OCI-M2 (cell line): ENCODE results near the gene SELP.

Experiments used
- DNase-seq: peaks from one replicate; lab custom pipeline; 2025; ENCODE audit not compliant: unreplicated experiment; lab: John Stamatoyannopoulos, UW

SELP gene

DNA sequence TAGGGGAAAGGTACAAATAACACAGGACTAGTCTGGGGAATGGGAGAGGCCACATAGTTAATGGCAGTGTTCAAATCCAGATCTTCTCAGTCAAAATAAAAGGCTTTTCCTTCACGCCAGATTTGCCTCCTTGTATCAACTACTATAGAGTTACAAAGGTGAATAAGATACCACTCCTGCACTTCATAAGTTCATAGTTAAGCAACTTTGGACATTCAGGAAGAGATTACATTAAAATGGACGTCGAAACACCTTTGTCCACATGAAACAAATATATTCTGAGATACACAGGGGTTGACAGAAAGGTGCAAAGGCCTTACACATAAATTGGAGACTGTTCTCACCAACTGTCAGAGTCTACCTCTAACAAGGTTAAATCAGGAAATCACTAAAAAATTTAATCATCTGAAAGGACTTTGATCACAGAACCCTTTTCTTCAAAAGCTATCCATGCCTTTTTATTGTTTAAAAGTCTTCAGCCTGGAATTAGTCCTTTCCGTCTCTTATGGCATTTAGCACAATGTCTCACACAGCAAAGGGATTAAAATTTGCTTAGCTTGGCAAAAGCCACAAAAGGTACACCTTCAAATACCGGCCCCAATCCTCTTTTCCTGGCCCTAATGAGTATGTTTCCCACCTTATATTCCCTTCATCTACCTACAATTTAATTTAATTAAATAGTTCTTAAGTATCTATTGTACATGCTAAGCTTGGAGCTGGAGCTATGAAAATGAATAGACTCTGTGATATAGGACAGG lies 51.8 kb downstream of the SELP start:
- no peak for DNase-seq

DNA sequence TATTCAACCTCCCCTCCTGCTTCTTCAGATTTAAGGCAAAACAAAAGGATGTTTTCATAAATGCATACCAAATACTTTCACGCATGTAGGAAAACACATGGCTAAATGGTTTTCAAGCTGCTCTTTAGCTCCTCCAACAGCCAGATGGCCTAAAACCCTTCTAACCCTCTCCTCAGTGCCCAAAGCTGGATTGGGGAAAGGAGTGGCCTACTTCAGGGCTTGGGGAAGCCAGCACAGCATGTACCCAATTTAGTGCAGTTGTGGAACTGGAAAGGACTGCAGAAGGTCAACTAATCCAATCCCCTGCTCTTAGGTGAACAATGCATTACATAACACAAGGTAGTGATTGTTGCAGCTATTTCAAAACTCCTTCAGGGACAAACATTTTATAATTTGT lies 53.0 kb downstream of the SELP start:
- no peak for DNase-seq

DNA sequence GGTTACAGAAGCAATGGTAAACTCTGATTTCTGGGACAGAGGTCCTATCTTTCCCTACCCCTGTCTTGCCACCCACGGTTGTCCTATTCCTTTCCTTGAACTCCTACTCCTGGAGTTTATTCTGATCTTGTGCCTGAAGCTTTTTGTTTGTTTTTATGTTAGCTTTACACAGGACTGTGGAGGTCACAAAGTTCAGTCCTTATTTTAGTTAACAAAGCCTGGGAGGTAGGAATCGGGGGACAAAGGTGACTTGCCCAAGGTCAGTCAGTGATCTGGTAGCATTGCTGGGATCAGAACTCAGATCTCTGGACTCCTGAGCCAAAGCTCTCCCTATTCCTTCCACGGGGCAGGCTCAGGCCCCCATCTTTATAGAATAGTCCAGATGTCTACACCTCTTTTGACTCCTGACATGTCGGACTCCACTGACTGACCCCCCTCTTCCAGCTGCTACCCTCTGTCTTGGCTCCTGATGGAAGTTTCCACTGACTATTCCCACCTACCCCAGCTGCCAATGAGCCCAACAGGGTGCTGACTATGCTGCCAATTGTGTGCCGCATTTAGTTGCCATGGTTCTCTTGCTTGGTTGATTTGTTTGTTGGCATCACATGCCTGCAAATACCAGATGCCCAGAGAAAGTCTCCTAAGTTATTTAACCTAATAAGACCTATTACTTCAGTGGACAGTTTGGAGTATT lies 53.5 kb downstream of the SELP start:
- no peak for DNase-seq

DNA sequence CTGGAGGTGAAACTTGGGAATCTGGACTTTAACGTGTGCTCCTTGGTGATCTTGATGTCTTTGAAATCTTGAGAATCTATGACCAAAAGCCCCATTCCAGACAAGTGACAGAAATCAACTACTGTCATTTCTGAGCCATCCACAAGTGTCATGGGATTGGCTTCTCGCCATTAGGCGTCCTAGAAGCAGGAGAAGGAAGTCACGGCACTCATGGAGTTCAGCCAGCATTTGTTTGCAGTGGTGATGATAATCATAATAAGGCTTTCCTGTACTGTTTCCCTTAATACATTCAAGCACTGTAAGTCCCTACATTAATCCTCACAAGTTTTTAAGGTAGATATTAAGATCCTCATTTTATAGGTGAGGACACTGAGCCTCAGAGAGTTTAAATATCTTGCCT lies 55.6 kb downstream of the SELP start:
- DNase-seq: no peak

DNA sequence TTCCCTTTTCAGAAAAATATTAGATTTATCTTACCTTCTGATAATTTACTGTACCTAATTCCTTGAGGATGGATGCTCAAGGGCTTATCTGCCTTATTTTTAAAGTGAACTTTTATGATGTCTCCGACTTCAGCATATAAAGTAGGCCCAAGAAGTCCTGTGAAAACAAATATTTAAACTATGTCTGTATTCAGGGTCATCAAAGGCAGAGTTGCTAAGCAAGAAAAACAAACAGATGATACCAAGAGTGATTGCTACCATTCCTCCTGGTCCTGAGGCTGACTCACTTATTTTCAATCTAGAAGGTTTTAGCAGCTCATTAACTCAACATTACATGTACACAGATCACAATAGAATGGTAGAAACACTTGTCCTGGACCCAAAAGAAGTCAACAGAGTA lies 57.7 kb downstream of the SELP start:
- no peak for DNase-seq

DNA sequence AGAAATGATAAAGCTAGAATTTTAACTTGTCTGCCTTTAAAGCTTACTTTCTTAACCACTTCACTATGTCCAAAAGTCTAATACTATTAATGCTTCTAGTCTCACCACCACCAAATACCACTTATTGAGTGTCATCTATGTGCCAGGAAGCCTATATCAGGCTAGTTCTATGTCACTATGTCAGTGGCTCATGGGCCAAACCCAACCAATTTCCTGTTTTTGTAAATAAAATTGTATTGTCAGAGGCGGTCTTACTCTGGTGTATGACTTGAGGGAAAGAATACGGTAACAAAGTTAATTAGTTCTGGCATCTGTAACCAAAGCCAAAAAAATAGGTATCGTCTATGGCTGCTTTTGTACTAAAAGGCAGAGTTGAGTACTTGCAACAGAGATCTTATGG lies 58.5 kb downstream of the SELP start:
- no peak for DNase-seq

DNA sequence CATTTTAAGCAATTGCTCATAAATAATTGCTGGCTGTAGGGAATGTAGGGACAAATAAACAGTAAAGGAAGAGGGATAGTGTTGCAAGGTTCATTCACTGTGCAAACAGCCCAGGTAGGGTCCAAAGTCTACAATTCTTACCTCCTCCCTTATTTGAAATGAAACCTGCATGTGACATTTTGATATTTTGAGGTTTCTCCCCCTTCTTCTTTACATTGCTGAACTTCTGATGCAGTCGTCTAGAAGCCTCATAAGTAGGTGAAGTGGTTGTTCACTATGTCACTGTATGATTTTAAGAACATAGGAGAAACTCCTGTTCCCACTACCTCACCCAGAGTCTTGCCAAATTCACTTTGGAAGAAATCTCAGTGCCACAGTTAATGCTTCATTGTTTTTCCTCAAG lies 59.8 kb downstream of the SELP start:
- no peak for DNase-seq

DNA sequence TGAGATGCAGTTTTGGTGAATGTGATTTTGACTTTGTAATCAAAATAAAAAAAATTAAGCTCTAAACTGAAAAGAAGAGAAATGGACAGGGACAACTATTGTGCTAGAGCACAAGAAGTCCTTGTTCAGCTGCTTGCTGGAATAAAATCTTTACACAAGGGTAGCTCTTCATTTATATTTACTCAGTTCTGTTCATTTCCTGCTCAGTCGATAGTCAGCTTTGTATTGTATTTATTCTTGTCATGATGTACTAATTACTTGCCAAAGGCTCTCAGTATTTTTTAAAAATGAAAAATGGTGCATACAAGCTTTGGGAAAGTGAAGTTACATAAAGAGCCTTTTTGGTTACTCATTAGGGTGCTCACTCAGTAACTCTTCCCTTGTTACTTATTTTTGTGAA lies 61.4 kb downstream of the SELP start:
- DNase-seq: no peak

DNA sequence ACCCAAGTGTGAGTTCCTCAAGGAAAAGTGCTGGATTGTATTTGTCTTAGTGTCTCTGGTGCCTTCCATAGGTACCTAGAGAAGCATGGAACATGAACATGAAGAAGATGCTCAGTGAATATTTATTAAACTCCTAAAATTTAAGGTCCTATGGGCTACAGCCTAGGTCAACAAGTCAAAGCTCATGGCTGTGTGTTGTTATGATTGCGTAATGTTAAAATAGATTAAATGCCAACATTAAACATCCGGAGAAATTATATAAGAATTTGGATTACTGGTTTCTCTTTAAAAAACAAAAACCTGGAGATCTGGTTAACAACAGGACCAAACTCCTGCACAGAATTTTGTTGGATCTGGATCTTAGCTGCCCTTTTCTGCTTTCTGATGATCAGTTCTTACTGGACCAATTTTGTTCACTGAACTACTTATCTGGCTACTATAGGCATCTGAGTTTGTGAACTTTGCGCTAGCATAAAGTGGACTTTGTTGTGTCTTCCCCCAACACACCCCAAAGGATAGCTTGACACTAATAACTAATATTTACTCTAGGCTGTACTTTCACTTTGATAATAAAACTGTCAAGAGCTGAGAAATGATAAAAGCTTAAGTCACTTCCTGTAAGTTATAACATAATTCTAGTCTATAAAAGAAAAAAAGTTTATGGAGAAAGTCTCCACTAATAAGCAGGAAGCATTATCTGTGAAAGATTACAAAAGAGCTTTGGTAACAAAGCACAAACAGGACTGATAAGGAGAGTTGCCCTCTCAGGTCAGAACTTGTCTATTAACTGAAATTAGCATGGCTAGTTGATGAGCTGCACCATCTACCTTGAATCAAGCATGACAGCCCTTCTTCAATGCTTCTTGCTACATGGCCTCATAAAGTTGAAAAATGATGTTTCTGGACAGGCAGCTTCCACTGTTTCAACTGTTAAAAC lies 64.3 kb downstream of the SELP start:
- DNase-seq: no peak

DNA sequence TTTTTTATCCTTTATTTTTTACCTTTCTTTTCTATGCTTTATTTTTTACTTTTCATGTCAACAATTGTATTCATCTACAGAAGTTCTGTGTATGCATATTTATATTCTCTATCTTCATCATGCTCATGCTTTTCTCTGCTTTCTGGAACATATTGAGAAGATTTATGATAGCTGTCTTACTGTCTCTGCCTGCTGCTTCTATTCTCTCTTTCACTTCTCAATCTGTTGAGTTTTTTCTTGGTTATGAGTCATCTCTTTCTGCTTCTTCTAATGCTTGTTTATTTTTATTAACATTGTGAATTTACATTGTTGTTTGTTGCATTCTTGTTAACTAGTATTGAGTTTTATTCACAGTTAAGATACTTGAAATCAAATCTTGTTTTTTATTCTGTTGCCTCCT lies 66.3 kb downstream of the SELP start:
- DNase-seq: no peak

DNA sequence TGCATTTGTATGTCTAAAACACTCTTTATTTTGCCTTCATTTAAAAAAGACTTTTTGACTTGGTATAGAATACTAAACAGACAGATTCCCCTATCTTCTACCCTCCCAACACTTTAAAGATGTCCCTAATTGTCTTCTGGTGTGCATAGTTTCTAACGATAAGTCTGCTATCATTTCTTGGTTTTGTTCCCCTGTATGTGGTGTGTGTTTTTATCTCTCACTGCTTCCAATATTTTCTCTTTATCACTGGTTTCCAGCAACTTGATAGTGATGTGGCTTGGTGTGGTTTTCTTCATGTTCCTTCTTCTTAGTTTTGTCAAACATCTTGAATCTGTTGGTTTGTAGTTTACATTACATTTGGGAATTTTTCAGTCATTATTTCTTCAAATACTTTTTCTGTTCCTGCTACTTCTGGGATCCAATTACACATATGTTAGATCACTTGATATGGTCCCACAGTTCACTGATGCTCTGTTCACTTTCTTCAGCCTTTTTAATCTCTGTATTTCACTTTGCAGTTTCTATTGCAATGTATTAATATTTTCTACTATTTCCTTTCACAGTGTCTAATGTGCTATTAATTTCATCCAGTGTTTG lies 66.8 kb downstream of the SELP start:
- DNase-seq: peak; percentile 8

DNA sequence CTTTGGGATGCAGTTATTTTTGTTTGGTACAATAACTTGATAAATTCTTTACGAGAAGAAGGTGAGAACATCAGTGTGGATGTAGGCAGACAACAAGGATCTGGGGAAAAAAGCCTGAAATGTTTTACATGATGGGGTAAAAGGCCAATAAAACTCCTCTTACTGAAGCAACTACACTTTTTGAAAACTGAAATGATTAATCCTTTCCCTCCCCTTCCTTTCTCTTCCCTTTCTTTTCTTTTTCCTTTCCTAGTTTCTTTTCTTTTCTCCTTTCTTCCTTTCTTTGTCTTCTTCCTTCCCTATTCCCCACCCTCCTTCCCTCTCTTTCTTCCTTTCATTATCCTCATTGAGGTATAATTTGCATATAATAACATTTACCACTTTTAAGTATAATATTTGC lies 68.2 kb downstream of the SELP start:
- DNase-seq: no peak

DNA sequence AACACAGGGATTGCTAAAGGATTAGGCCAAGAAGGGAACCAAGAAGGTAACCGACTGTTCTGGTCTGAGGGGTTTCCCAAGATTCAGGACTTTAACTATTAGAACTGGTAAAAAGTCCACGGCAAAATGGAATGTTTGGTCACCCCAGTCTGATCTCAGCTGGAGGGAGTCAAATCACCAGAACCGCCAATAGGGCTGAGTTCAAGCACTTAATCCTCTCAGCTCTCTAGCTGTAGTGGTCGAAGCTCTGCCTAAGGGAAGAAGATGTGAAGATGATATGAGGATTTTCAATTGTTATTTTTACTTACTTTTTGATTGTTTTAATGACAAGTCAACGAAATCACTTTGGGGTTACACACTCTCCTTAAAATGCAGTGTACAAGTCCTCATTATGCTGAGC lies 72.8 kb downstream of the SELP start:
- DNase-seq: no peak

DNA sequence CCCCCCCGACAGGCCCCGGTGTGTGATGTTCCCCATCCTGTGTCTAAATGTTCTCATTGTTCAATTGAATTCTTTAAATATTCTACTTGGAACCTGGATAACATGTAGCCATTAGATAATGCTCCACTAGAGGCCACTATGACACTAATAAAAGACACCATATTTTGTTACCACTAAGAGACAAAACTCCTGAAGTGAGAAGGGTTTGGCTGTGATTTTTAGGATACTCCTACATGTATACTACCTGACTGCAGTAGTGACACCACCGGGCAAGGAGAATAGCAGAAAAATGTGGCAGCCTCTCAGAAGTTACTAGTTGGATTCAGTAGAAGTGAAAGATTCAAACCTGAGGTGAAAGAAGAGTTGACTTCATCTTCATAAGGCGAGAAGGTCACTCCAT lies 79.6 kb downstream of the SELP start:
- no peak for DNase-seq

DNA sequence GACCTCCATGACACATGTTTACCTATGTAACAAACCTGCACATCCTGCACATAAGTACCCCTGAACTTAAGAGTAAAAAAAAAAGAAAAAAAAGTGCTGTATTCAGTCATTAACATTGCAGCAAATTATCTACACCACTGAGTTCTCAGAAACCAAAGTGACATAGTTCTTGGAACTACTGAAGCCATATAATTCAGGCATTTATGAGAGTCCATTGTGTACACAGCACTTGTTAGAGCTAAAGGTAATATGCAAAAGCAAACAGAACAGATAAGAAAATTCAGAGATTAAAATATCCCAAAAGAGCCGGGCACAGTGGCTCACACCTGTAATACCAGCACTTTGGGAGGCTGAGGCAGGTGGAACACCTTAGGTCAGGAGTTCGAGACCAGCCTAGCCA lies 81.6 kb downstream of the SELP start:
- DNase-seq: no peak

DNA sequence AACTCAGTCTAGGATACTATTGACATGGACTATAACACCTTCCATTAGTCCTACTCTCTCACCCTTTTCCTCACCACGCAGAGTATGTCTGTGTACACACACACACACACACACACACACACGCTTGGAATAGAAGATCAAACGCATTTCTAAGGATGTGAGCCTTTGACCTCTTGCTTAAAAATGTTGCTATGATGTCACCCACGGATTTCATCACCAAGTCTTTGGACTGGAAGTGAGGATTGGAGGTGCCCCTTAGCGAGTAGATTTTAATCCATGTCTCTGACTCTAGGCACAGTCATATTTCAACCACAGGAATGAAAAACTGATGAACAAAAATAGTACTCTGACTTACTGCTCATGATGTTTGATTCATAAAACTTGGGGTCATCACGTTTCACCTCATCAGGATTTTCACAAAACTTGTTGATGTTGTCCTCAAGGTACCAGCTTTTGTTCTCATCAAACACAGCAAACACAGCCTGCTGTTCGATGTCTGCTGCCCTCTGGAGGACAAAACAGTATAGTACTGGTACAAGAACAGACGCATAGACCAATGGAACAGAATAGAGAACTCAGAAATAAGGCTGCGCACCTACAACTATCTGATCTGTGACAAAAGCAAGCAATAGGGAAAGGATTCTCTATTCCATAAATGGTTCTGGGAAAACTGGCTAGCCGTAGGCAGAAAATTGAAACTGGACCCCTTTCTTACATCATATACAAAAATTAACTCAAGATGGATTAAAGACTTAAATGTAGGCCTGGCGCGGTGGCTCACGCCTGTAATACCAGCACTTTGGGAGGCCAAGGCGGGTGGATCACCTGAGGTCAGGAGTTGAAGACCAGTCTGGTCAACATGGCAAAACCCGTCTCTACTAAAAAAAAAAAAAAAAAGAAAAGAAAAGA lies 83.6 kb downstream of the SELP start:
- no peak for DNase-seq

DNA sequence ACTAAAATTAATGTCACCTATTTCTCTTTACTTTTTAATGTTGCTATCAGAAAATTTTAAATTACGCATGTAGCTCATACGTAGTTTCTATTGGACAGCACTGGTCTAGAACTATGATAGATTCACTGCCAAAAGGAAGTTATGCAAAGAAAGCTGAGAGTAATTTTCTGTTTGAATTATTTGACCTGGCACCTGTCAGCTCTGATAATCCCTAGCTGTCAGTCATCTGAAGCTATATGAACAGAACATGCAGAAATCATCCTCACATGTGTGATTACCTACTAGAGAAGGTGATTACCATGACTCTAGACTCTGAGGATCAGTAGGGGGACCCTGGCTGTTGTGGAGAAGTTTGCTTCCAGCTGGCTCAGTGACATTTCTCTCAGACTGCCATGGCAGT lies 84.5 kb downstream of the SELP start:
- no peak for DNase-seq

DNA sequence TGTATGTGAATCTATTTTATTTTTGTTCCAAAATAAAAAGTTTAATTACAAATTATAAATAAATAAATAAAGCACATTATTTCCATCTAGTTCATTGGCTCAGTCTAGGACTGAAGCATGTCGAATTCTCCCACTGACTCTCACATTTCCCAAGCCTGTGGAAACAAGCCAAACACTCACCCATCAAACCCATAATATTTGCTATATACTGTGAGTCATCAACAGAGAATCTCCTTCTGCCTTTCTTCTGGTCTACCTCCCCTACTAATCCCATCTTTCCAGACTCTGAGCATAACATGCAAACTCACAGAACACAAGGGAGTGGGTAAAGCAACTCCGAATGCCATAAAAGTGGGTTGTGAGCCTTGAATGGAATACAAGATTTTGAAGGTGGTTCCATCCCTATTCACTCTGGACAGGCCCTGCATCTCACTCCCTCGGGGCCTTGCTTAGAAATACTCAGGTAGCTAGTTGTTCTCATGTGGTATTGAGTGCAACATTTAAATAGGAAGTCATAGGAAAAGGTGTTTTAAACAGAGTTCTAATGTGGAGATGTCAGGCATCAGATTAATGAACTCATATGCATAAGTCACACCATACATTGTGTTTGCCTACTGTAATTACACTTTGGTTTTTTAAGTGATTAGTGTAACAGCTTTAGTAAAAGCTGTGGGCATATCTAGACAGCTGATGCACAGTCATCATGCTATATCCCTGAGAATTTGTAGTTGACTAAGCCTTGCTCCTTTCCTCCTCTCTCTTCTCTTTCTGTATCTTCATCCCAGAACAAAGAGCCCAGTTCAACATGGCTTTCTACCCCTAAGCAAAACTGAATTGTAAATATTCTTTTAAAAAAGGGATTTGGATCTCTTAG lies 90.7 kb downstream of the SELP start:
- DNase-seq: no peak
